ENCODE data around the gene KRT33A.

GRCh38 chr17:41386227-41386626 lies 35.6 kb upstream of the KRT33A start:
- TF ChIP-seq ZNF274 (IDR thresholded peaks at IDR 0.05; ENCODE audit: low read depth, low read length): no peak
- TF ChIP-seq YY1 (IDR thresholded peaks at IDR 0.05; ENCODE audit: insufficient read depth, insufficient read length): no peak
- TF ChIP-seq SUZ12 (IDR thresholded peaks at IDR 0.05; ENCODE audit: extremely low read depth, insufficient read depth, insufficient read length): no peak

Data from NT2/D1 (cell line).